ENCODE measurements around the gene AICDA.
A peak's percentile ranks its signal among the peaks of the same experiment; 100 is the strongest.

AICDA gene

GRCh38 chr12:8658346-8658745 is 45.7 kb upstream of the AICDA start:
- no peaks in the 10 kb centered on the region for H3K79me2 ChIP-seq (ENCODE audit: insufficient read depth, low read length)
- H3K4me1 ChIP-seq (ENCODE audit: insufficient read depth, low read length, poor library complexity, severe bottlenecking): no peaks in the 10 kb centered on the region
- H3K4me2 ChIP-seq (ENCODE audit: low read depth, low read length, poor library complexity, severe bottlenecking): no peak overlapping the region
- H3K9me2 ChIP-seq (replicated peaks; ENCODE audit: low read depth, low read length): no peaks in the 10 kb centered on the region
- H3K9ac ChIP-seq (ENCODE audit: low read depth, low read length, poor library complexity, severe bottlenecking): no peak overlapping the region
- H3K27me3 ChIP-seq (ENCODE audit: insufficient read depth, low read length, poor library complexity, severe bottlenecking): no peaks in the 10 kb centered on the region
- no peak overlapping the region for H3K4me3 ChIP-seq (ENCODE audit: low read length, poor library complexity, severe bottlenecking)
- H3F3A ChIP-seq (ENCODE audit: low read depth): no peaks in the 10 kb centered on the region
- H2AFZ ChIP-seq (ENCODE audit: low read length): no peak overlapping the region
- TF ChIP-seq CTCF (conservative IDR thresholded peaks at IDR 0.05; ENCODE audit: low read length) (no peak), EZH2phosphoT487 (IDR thresholded peaks at IDR 0.05; ENCODE audit: borderline replicate concordance) (no peak)
- no peaks in the 10 kb centered on the region for H4K20me1 ChIP-seq (ENCODE audit: insufficient read depth, low read length, poor library complexity, severe bottlenecking)
- no peaks in the 10 kb centered on the region for H3K36me3 ChIP-seq (ENCODE audit: insufficient read depth, low read length)
- H3K9me3 ChIP-seq (ENCODE audit: insufficient read depth, low read depth, low read length): no peaks in the 10 kb centered on the region

GRCh38 chr12:8655421-8655820 is 42.8 kb upstream of the AICDA start:
- H3K36me3 ChIP-seq (ENCODE audit: insufficient read depth, low read length): no peaks in the 10 kb centered on the region
- H4K20me1 ChIP-seq (ENCODE audit: insufficient read depth, low read length, poor library complexity, severe bottlenecking): no peaks in the 10 kb centered on the region
- no peak overlapping the region for H3K4me2 ChIP-seq (ENCODE audit: low read depth, low read length, poor library complexity, severe bottlenecking)
- TF ChIP-seq EZH2phosphoT487 (IDR thresholded peaks at IDR 0.05; ENCODE audit: borderline replicate concordance) (no peak), CTCF (conservative IDR thresholded peaks at IDR 0.05; ENCODE audit: low read length) (no peak)
- no peaks in the 10 kb centered on the region for H3K79me2 ChIP-seq (ENCODE audit: insufficient read depth, low read length)
- H3K9ac ChIP-seq (ENCODE audit: low read depth, low read length, poor library complexity, severe bottlenecking): no peak overlapping the region
- H2AFZ ChIP-seq (ENCODE audit: low read length): peak overlapping the region; percentile 52; the same call in 1 of the 2 replicates
- H3K9me3 ChIP-seq (ENCODE audit: insufficient read depth, low read depth, low read length): no peaks in the 10 kb centered on the region
- no peaks in the 10 kb centered on the region for H3K27me3 ChIP-seq (ENCODE audit: insufficient read depth, low read length, poor library complexity, severe bottlenecking)
- no peaks in the 10 kb centered on the region for H3K4me1 ChIP-seq (ENCODE audit: insufficient read depth, low read length, poor library complexity, severe bottlenecking)
- H3F3A ChIP-seq (ENCODE audit: low read depth): no peaks in the 10 kb centered on the region
- no peak overlapping the region for H3K4me3 ChIP-seq (ENCODE audit: low read length, poor library complexity, severe bottlenecking)
- H3K9me2 ChIP-seq (replicated peaks; ENCODE audit: low read depth, low read length): no peaks in the 10 kb centered on the region

GRCh38 chr12:8648576-8649205 is 36.0 kb upstream of the AICDA start:
- H3F3A ChIP-seq (ENCODE audit: low read depth): no peaks in the 10 kb centered on the region
- no peaks in the 10 kb centered on the region for H3K9me2 ChIP-seq (replicated peaks; ENCODE audit: low read depth, low read length)
- no peaks in the 10 kb centered on the region for H3K4me1 ChIP-seq (ENCODE audit: insufficient read depth, low read length, poor library complexity, severe bottlenecking)
- H2AFZ ChIP-seq (ENCODE audit: low read length): no peak overlapping the region
- no peaks in the 10 kb centered on the region for H3K79me2 ChIP-seq (ENCODE audit: insufficient read depth, low read length)
- no peaks in the 10 kb centered on the region for H3K27me3 ChIP-seq (ENCODE audit: insufficient read depth, low read length, poor library complexity, severe bottlenecking)
- no peak overlapping the region for H3K4me2 ChIP-seq (ENCODE audit: low read depth, low read length, poor library complexity, severe bottlenecking)
- TF ChIP-seq EZH2phosphoT487 (IDR thresholded peaks at IDR 0.05; ENCODE audit: borderline replicate concordance) (no peak), CTCF (conservative IDR thresholded peaks at IDR 0.05; ENCODE audit: low read length) (no peak)
- no peaks in the 10 kb centered on the region for H4K20me1 ChIP-seq (ENCODE audit: insufficient read depth, low read length, poor library complexity, severe bottlenecking)
- no peaks in the 10 kb centered on the region for H3K9me3 ChIP-seq (ENCODE audit: insufficient read depth, low read depth, low read length)
- no peaks in the 10 kb centered on the region for H3K36me3 ChIP-seq (ENCODE audit: insufficient read depth, low read length)
- H3K9ac ChIP-seq (ENCODE audit: low read depth, low read length, poor library complexity, severe bottlenecking): no peak overlapping the region
- no peak overlapping the region for H3K4me3 ChIP-seq (ENCODE audit: low read length, poor library complexity, severe bottlenecking)
